Measurements from ENCODE around the gene CKS2. TPM values are rescaled to one million over a fixed set of nuclear protein-coding genes. Genes with fewer than 3 reads are reported as not detected.

CKS2 gene
- total and polyA plus RNA-seq, 2 of the 8 experiments (the other 6 are each of a cell fraction or from before 2014, with no cell fraction given), result 337 to 689 TPM

DNA sequence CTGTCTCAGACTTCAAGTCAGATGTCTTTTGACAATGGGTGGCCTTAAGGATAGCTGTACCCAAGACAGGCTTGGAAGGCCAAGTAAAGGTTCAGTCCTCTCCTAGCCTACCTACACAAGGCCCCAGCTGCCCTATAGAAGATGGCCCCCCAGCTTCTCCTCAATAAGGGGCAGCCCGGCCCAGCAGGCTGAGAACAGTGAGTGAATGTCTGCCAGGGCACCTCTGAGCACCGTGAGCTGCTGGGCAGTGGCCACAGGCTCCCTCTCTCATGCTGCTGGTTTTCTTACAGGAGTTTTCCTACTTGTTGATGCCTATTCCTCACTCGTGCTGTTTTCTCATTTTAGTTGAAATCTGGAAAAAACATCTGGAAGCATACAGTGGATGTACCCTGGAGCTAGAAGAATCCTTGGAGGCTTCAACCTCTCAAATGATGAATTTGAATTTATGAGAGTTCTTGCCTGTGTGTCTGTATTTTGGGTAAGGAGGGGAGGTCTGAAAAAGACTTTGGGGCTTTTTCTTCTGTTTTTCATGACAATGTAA lies 47.5 kb downstream of the CKS2 start:
- Histone ChIP-seq H4K8ac (ENCODE audit: extremely low read depth, insufficient read depth, low read length) (no peak overlapping the region), H3K56ac (replicated peaks; ENCODE audit: insufficient read length, low read depth, low read length) (no peak overlapping the region), H4K20me1 (replicated peaks in 1 of 2; ENCODE audit: control insufficient read depth in 1 of 2, insufficient read depth in 2 of 2, low read length in 2 of 2) (peaks cover 2 to 4% of the 10 kb centered on the region in 2 experiments), H3K27me3 (replicated peaks in 1 of 4; ENCODE audit: control insufficient read depth in 3 of 4, extremely low read depth in 1 of 4, insufficient read depth in 3 of 4, low read length in 3 of 4) (no peaks in the 10 kb centered on the region), H2BK120ac (replicated peaks; ENCODE audit: low read depth, low read length) (no peak overlapping the region), H3K23me2 (ENCODE audit: low read depth, low read length) (no peaks in the 10 kb centered on the region), H2AFZ (ENCODE audit: low read length) (no peak overlapping the region), H3K36me3 (ENCODE audit: control insufficient read depth in 2 of 4, insufficient read depth in 4 of 4, low read length in 3 of 4) (peaks cover 47 to 84% (median 69%) of the 10 kb centered on the region in 4 experiments), H3K4ac (replicated peaks; ENCODE audit: insufficient read length, low read depth, low read length) (no peak overlapping the region), H2BK5ac (ENCODE audit: low read depth, low read length) (no peak overlapping the region), H3K79me1 (ENCODE audit: low read depth, low read length) (no peaks in the 10 kb centered on the region; the same call in 1 of the 2 replicates), H2AK5ac (ENCODE audit: low read depth, low read length) (no peak overlapping the region), H4K5ac (ENCODE audit: insufficient read length, low read depth, low read length) (no peak overlapping the region), H2BK20ac (ENCODE audit: low read length) (no peak overlapping the region), H3K4me1 (replicated peaks in 1 of 4; ENCODE audit: control insufficient read depth in 3 of 4, insufficient read depth in 4 of 4, low read length in 3 of 4) (no peaks in the 10 kb centered on the region), H3K18ac (ENCODE audit: extremely low read depth, low read length) (no peak overlapping the region), H3K9me3 (ENCODE audit: insufficient read depth in 2 of 2, low read depth in 1 of 2, low read length in 1 of 2) (no peaks in the 10 kb centered on the region), H3K23ac (ENCODE audit: insufficient read length) (no peak overlapping the region), H3K14ac (ENCODE audit: insufficient read length) (no peak overlapping the region), H3K4me3 (ENCODE audit: extremely low read depth in 1 of 4, insufficient read depth in 2 of 4, low read depth in 3 of 4, low read length in 4 of 4) (no peak overlapping the region), H3K27ac (ENCODE audit: low read depth, low read length) (no peak overlapping the region), H3K4me2 (ENCODE audit: insufficient read depth in 1 of 2, low read depth in 2 of 2, low read length in 2 of 2) (no peak overlapping the region), H2BK12ac (ENCODE audit: low read depth, low read length) (no peak overlapping the region), H4K91ac (replicated peaks; ENCODE audit: insufficient read length, low read length) (no peak overlapping the region), H3K79me2 (ENCODE audit: control insufficient read depth in 1 of 2, insufficient read depth in 2 of 2, low read length in 2 of 2) (no peaks in the 10 kb centered on the region), H2BK15ac (ENCODE audit: low read length) (no peak overlapping the region), H3K9ac (replicated peaks in 1 of 4; ENCODE audit: extremely low read depth in 1 of 4, low read depth in 3 of 4, low read length in 3 of 4) (no peak overlapping the region)
- POLR2A ChIA-PET (ENCODE audit: partially characterized antibody), result interaction anchor here (1.1 to 1.7 kb wide), 3 partner anchors 10 to 35 kb away, joined by 3 to 8 read pairs (median 3); no protein-coding TSS in a partner anchor
- 82% methylated on average over 3 of the region's 3 CpGs; no CpG with 5 or more reads in 1 of the 2 experiments for WGBS, 2 experiments (ENCODE audit: extremely low coverage in 1 of 2, insufficient coverage in 1 of 2, insufficient read length in 1 of 2, insufficient replicate concordance in 2 of 2, low coverage in 1 of 2, low lambda C conversion rate in 2 of 2, missing lambda C conversion rate in 1 of 2)
- CTCF ChIA-PET (ENCODE audit: partially characterized antibody), result interaction anchor here (1.0 to 1.5 kb wide), 4 partner anchors 11 to 234 kb away, joined by 3 to 6 read pairs (median 4); no protein-coding TSS in a partner anchor
- no peak for FAIRE-seq
- no peak for DNase-seq (ENCODE audit: low read depth in 1 of 2, low spot score in 2 of 2)
- TF ChIP-seq CREB1 (IDR thresholded peaks at IDR 0.05), result no peak
- TF ChIP-seq EGR1 (IDR thresholded peaks at IDR 0.05; ENCODE audit: borderline replicate concordance, low read depth, low read length), result no peak
- TF ChIP-seq TAF7 (optimal IDR thresholded peaks at IDR 0.05; ENCODE audit: borderline replicate concordance, low read depth, low read length), result no peak
- TF ChIP-seq TBP (IDR thresholded peaks at IDR 0.05; ENCODE audit: low read depth, low read length), result no peak
- no peak for TF ChIP-seq USF2 (IDR thresholded peaks at IDR 0.05; ENCODE audit: low read length)
- TF ChIP-seq CHD1 (IDR thresholded peaks at IDR 0.05; ENCODE audit: low read depth, low read length), result no peak

Data from H1 (cell line).